GM18519 (cell line): ENCODE data around the gene OSBPL1A.

Source experiments
- ATAC-seq: cut with Tn5 transposase; IDR thresholded peaks from one replicate; pipeline ENCODE4 v1.9.1; 2021; ENCODE audit warnings: mild to moderate bottlenecking, moderate library complexity; ENCODE audit not compliant: unreplicated experiment, low FRiP score

The OSBPL1A gene

GRCh38 chr18:24397694-24398368 lies at the start of gene OSBPL1A:
Gene OSBPL1A, minus strand, starts transcription at chr18:24397824. Its CDS starts 20,291 bp downstream, at chr18:24377533.
- ATAC-seq, result no peak

DNA sequence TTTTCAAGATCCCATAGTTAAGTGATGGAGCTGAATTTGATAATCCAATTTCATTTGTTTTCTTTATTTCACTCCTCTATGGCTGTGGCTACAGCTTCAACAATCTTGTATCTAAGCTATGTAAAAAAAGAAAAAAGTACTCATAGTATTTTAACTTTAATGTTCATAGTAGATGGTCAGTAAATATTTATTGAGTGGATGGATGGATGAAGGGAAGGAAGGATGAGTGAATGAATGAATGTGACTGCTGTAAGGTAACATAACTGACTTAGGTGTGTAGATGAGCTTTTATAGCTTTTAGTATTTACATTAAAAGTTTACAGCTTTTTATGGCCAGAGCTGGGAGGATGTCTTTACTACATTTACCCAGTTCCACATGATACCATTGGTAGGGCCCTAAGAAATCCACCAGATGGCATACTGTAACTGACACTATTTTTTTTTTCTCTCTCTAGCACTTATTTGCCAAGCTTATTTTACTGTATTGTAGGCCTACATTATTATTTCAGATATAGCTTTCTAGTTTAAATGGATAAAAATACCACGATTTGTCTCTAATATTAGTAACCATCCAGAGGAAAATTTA lies 49.4 kb upstream of the OSBPL1A start:
- ATAC-seq, result no peak

GRCh38 chr18:24446453-24446852 lies 48.8 kb upstream of the OSBPL1A start:
- ATAC-seq, result peak; percentile 64

DNA sequence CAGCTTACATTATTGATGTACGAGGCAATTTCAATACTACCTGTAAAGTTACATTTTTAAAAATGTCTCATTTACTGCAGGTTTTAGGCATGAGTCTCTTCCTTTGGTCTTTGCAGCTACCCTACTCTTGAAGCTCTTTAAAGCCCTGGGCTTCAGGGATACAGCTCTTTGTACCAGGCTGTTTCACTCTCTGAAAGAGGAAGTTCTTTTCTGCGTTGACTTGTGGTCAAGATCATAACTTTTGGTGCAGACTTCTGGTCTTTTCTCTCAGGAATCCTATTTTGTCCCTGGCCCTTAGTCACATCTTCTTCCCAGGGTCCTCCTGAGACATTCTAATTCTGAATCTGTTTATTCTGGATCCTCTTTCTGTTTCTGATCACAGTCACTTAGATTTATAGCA lies 46.2 kb upstream of the OSBPL1A start:
- ATAC-seq, result peak; percentile 50

DNA sequence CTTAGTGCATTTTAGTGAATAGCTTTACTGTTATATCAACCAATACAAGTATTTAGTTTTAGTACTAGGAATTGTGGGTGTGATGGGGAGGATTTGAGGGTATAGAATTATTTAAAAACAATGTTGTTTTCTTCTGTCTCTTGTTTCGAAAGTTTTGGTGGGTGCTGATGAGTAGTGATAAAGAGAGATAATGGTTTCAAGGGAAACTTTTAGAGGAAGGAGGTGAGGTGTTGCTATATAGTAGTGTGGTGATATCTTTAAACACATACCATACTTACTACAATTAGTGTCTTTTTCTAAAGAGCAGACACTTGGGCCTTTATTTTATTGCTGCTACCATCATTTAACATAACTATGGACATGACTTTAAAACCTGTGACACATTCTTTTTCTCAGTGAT lies 39.3 kb upstream of the OSBPL1A start:
- no peak for ATAC-seq

DNA sequence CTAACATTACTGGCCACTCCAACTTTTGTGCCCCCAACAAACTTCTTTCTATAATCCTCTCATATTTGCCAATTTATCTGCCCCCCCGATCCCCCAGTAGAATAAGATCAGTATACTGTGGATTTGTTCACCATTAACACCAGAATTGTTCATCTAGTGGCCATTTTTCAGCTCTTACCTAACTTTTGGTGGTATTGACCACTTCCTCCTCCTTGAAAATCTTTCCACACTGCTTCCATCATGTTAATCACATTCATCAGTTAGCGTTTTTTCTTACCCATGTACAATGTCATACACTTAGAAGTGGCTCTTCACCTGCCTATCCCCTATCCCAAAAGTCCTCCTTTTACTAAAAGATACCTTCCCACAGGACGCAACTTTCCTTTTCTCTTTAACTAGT lies 35.0 kb upstream of the OSBPL1A start:
- no peak for ATAC-seq

DNA sequence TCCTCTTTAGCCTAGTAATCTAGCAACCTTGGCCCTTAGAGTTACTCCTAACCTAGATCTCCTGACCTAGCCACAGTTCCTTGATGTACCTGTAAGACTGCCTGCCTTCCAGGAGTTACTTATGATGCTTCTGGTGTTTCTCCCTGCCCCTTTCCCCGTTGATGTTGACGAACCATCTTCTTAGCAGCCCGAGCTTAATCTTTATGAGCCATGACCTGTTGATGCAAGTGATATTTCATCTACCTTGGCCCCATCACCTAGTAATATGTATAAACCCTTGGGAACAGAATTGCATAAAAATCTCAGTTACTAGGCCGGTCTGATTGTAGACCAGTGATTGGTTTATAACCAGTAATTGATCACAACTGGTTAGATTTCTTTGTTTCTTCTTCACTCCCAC lies 31.6 kb upstream of the OSBPL1A start:
- ATAC-seq, result no peak

DNA sequence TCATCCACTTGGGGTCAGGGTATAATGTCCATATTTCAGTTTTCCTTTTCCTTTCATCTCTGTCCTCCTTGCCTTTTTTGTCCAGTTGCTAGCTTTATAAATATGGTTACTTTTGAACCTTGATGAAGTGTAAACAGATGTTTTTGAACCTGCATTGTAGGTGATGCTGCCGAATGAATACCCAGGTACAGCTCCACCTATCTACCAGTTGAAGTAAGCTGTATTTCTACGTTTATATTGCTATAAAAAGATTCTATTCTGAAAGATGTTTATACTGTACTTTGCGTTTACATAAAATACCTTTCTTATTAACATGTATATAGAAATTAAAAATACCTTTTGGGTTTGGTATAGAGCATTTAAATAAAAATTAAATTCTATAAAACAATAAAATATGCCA lies 31.1 kb upstream of the OSBPL1A start:
- no peak for ATAC-seq

DNA sequence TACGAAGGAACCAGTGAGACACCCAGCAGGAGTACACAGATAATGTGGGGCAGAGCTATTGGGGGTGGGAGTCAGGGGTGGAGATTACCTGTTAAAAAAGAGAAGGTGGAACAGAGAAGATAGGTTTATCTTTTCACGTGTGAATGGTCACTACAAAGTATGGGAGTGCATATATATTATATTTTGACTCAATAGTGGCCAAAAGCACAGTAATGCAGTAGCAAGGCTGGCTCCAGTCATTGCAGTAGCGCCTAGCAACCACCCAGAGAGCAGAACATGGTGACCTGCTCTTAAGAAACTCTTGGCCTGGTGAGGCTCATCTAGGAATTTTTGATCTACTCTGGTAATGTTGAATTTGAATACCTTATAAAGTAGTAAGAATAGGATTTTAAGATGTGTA lies 29.9 kb upstream of the OSBPL1A start:
- no peak for ATAC-seq

GRCh38 chr18:24426398-24427294 lies 29.0 kb upstream of the OSBPL1A start, which contains the start of gene IMPACT:
Gene IMPACT, plus strand, starts transcription at chr18:24426670. Its CDS starts 87 bp downstream, at chr18:24426757.
- peak; percentile 72 for ATAC-seq

DNA sequence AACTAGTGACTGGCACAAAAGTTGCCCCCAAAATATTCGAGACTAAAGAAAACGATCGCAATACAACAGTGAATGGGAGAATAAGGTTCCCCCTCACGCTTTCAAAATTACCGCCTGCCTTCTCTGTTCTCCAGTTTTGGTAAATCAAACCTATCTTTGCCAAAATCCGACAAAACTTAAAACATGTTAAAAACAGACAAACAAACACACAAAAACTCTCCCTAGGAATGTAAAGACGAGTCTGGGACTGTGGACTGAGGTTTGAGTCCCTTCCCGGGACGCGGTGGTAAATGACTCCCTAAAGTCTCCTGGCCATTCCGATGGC lies 28.4 kb upstream of the OSBPL1A start:
- no peak for ATAC-seq

- no peak for ATAC-seq
Measured at GRCh38 chr18:24421831-24422230, 24.2 kb upstream of the OSBPL1A start.

DNA sequence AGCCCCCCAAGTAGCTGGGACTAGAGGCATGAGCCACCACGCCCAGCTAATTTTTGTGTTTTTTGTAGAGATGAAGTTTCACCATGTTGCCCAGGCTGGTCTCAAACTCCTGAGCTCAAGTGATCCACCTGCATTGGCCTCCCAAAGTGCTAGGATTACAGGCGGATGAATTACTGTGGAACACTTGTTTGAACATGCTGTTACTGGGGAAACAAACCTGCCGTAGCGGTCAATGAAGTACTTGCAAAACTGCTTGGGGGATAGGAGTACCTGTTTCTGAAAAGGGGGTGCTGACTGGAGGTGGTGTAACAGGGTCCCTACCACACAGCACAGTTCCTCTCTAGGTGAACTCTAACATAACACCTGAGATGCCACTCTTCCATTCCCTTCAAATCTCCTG lies 22.9 kb upstream of the OSBPL1A start:
- ATAC-seq, result no peak

GRCh38 chr18:24417480-24417879 lies 19.9 kb upstream of the OSBPL1A start:
- ATAC-seq, result no peak

GRCh38 chr18:24414349-24415003 lies 16.9 kb upstream of the OSBPL1A start:
- peak; percentile 63 for ATAC-seq

DNA sequence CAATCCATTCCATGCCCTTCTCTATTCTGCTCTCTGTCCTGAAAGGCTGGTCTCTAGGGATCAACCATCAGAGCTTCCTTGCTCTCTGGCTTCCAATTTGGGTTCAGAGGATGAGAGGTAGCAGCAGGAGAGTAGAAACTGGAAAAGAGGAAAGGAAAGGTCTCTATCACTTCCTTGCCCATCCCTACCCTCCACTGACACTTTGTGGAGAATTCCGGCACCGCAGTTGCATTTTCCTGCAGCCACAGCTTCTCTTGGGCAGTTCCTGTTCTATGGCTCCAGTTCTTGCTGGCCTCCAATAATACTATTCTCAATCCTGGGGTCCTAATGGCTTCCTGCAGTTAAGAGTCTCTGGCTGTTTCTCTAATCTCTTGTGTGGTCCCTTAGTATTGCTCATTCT lies 15.5 kb upstream of the OSBPL1A start:
- no peak for ATAC-seq

- ATAC-seq, result no peak
Measured at GRCh38 chr18:24408496-24408895, 10.9 kb upstream of the OSBPL1A start.

DNA sequence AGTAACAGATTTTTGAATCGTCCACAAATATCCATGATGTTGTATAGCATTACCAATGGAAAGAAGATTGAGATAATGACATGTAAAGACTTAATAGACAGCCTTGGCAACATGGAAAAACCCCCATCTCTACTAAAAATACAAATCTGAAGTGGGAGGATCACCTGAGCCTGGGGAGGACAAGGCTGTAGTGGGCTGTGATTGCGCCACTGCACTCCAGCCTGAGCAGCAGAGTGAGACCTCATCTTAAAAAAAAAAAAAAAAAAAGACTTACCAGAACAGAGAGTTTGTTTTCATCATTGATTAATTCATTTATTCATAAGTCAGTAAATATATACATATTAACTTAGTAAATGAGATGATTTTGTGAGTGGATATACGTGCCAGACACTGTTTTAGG lies 7.0 kb upstream of the OSBPL1A start:
- ATAC-seq, result no peak

DNA sequence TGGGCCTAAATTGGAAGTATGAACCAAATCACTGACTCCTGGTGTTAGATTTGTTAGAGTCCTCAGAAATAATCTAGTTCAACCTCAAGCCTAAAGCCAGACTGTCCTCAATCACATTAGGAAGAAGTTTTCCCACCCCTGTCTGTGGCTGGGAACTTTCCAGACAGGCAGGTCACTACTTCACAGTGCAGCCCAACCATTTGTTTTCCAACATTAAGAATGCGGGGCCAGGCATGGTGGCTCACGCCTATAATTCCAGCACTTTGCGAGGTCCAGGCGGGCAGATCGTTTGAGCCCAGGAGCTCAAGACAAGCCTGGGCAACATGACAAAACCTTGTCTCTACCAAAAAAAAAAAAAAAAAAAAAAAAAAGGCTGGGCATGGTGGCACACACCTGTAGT lies 5.5 kb upstream of the OSBPL1A start:
- no peak for ATAC-seq

DNA sequence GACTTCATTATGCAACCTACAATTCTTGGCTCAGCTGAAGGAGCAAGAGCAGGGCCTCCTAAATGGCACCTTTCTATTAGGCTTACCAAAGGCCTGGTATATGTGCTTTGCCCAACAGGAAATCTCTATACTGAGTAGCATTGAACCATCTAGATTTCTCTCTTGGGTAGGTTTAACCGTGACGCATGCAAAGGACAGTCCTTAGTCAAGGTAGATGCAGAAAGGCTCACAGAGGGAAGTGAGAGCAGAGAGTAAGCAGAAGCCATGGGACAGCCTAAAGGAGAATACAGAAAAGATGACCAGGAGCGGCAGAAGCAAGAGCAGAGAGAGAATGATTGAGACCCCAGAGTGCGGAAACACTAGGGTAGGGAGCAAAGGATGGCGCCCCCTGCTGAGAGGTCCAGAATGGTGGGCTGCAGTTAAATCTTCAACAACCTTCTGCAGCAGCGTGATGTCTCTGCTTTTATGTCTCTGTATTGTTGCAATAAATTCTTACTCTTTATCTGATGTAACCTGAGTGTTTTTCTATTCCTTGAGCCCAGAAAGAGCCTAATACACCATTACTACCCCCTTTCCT lies 4.7 kb upstream of the OSBPL1A start:
- no peak for ATAC-seq

DNA sequence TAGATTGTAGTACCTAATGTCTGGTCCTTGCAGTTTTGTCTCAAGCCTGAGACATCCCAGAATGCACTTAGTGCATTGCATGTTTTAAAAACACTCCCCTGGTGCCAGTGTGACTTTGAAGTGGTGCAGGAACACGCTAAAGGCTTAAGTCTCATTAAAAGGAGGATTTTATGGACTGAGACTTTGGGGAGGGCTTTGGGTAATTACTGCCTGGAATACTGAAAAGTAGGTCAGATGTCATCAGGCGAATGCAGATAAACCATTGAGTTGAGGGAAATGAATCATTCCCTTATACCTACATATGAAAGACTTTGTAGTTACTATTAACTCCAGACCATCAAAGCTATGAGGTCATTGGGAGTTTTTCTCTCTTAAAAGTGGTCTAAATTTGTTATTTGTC lies 3.0 kb upstream of the OSBPL1A start:
- no peak for ATAC-seq
